ENCODE measurements around the gene GRID2IP.

- TF ChIP-seq HDAC2 (IDR thresholded peaks at IDR 0.05; ENCODE audit: borderline replicate concordance in 1 of 2, low read depth in 2 of 2, low read length in 2 of 2) (no peak), CTCF (IDR thresholded peaks at IDR 0.05; ENCODE audit: control extremely low read depth in 1 of 3, insufficient read depth in 1 of 3, low read depth in 1 of 3, low read length in 3 of 3) (no peak), GTF2F1 (IDR thresholded peaks at IDR 0.05; ENCODE audit: borderline replicate concordance, low read depth, low read length) (no peak), POLR2A (IDR thresholded peaks at IDR 0.05; ENCODE audit: control extremely low read depth in 1 of 2, low read depth in 2 of 2, low read length in 2 of 2) (no peak), KDM1A (IDR thresholded peaks at IDR 0.05; ENCODE audit: borderline replicate concordance, low read length) (no peak), BRCA1 (IDR thresholded peaks at IDR 0.05; ENCODE audit: low read depth, low read length) (no peak), SIN3A (conservative IDR thresholded peaks at IDR 0.05 in 1 of 2, IDR thresholded peaks at IDR 0.05 in 1 of 2; ENCODE audit: low read depth in 1 of 2, low read length in 2 of 2) (no peak)
These were observed at the start of gene GRID2IP for GRCh38 chr7:6551016-6551511.
